ENCODE results near the gene VAV1. TPM values are rescaled to one million over a fixed set of nuclear protein-coding genes. Genes with fewer than 3 reads are reported as not detected.
A peak's percentile ranks its signal among the peaks of the same experiment; 100 is the strongest.

Gene VAV1
- total and polyA plus RNA-seq, 4 experiments from 2014 or later = 16.0 to 87.6 (median 53.2) TPM

DNA sequence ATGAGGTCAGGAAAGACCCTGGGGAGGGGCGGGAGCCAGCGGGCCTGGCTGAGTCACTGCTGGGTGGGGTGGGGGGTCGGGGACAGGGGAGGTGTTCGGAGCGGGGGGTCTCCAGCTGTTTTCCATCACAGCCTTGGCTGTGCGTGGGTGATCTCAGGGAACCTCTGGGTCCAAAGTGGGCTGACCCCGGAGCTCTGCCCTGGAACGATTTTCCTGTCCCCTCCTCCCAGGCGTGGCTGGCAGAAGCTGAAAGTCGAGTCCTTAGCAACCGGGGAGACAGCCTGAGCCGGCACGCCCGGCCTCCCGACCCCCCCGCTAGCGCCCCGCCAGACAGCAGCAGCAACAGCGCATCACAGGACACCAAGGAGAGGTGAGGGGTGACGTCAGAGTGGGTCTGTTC, 22.4 kb upstream of the VAV1 start:
- H3K27me3 Mint-ChIP-seq = no peaks in the 10 kb centered on the region
- ChIA-PET POLR2A (ENCODE audit: partially characterized antibody) (interaction anchor here (1.1 kb wide), 1 partner anchor 8 kb away, joined by 3 read pairs; no protein-coding TSS in a partner anchor), CTCF (ENCODE audit: partially characterized antibody) (interaction anchor here (0.8 kb wide), 1 partner anchor 28 kb away, joined by 3 read pairs; no protein-coding TSS in a partner anchor)
- peaks cover 29 to 56% of the 10 kb centered on the region in 2 donors for H3K36me3 Mint-ChIP-seq
- Histone ChIP-seq H3K4me1 (ENCODE audit: insufficient read depth, low read length) (no peaks in the 10 kb centered on the region), H3K36me3 (ENCODE audit: insufficient read depth, low read length) (peaks cover 38% of the 10 kb centered on the region), H3K4me3 (ENCODE audit: low read length in 2 of 2) (no peak overlapping the region), H3K9me3 (ENCODE audit: control insufficient read depth in 1 of 2, low read length in 2 of 2) (no peaks in the 10 kb centered on the region), H3K27ac (ENCODE audit: low read depth, low read length) (no peak overlapping the region), H3K27me3 (ENCODE audit: insufficient read depth, low read length) (no peaks in the 10 kb centered on the region)
- H3K4me1 Mint-ChIP-seq = peaks cover 3 to 11% (median 8%) of the 10 kb centered on the region in 4 donors
- intact Hi-C loops (cut with micrococcal nuclease) = loop anchor here (5.0 kb wide), 1 partner anchor 52 kb away; no protein-coding TSS in a partner anchor
- H3K9me3 Mint-ChIP-seq = no peaks in the 10 kb centered on the region
- no peak for DNase-seq
- H3K4me3 Mint-ChIP-seq = no peak overlapping the region
- H3K27ac Mint-ChIP-seq = no peak overlapping the region

DNA sequence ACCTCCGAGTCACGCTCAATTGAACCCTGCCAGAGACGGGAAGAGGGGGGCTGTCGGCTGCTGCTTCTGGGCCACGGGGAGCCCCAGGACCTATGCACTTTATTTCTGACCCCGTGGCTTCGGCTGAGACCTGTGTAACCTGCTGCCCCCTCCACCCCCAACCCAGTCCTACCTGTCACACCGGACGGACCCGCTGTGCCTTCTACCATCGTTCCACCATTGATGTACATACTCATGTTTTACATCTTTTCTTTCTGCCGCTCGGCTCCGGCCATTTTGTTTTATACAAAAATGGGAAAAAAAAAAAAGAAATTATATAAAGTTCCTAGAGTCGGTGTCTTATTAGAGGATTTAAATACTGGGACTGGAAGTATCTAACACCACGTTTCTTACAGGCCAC, 21.3 kb upstream of the VAV1 start:
- DNase-seq = no peak
- Mint-ChIP-seq H3K36me3 (peaks cover 30 to 53% of the 10 kb centered on the region in 2 donors), H3K4me1 (peaks cover 3 to 11% (median 8%) of the 10 kb centered on the region in 4 donors), H3K27me3 (no peaks in the 10 kb centered on the region), H3K4me3 (no peak overlapping the region), H3K9me3 (no peaks in the 10 kb centered on the region), H3K27ac (peak overlapping the region in 1 of 7 donors; percentile 60)
- no peaks in the 10 kb centered on the region for H3K27me3 ChIP-seq (ENCODE audit: insufficient read depth, low read length)
- CTCF ChIA-PET (ENCODE audit: partially characterized antibody) = interaction anchor here (0.8 kb wide), 1 partner anchor 112 kb away, joined by 6 read pairs; no protein-coding TSS in a partner anchor
- H3K4me1 ChIP-seq (ENCODE audit: insufficient read depth, low read length) = no peaks in the 10 kb centered on the region
- peaks cover 37% of the 10 kb centered on the region for H3K36me3 ChIP-seq (ENCODE audit: insufficient read depth, low read length)
- POLR2A ChIA-PET (ENCODE audit: partially characterized antibody) = no interaction called here
- no peaks in the 10 kb centered on the region for H3K9me3 ChIP-seq (ENCODE audit: control insufficient read depth in 1 of 2, low read length in 2 of 2)
- intact Hi-C loops (cut with micrococcal nuclease) = loop anchor here (5.0 kb wide), 1 partner anchor 51 kb away; no protein-coding TSS in a partner anchor
- H3K4me3 ChIP-seq (ENCODE audit: low read length in 2 of 2) = no peak overlapping the region
- no peak overlapping the region for H3K27ac ChIP-seq (ENCODE audit: low read depth, low read length)

DNA sequence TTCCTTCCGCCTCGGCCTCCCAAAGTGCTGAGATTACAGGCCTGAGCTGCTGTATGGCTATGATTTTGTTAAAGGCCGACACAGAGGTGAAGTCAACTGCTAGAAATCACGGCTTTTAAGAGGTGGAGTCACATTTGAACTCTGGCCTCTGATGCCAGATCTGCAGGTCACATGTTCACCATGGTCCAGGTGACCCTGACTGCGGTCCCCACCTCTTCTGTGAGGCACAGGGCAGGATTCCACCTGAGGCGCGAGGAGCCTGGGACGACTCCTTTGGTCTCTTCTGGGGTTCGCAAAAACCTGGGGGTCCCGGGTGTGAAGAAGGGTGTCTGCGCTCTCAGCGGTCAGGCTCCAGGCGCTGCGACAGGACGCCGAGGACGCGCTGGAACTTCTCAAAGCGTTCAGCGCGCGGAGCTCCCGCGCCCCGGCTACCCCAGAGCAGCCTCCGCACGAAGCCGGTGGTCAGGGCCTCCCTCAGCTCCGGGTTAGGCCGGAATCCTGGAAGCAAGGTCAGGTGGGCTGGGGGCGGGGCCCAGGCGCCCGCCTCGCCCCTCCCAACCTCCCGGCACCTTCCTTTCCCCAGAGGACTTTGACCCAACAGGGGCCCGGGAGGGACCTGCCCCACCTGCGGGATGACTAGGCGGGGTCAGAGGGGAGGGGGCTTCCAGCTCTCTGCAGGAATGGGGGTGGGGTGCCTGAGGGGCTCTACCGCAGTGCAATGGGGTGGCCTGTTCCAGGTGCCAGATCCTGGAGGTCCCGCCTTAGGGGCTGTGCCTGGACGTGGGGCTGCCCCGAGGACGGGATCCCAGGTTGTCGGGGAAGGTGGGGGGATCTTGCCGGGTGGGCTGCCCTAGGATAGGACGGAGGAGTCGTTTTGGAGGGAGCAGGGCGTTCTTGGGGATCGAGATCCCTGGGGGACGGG, 20.0 kb upstream of the VAV1 start:
- peak overlapping the region in 1 of 8 donors; percentile 8 for H3K4me3 Mint-ChIP-seq
- no peaks in the 10 kb centered on the region for H3K9me3 ChIP-seq (ENCODE audit: control insufficient read depth in 1 of 2, low read length in 2 of 2)
- no peaks in the 10 kb centered on the region for H3K9me3 Mint-ChIP-seq
- H3K36me3 Mint-ChIP-seq = peaks cover 30 to 45% of the 10 kb centered on the region in 2 donors
- no peaks in the 10 kb centered on the region for H3K27me3 Mint-ChIP-seq
- intact Hi-C loops (cut with micrococcal nuclease) = loop anchor here (1.0 to 5.0 kb wide), 4 partner anchors 15 to 236 kb away; partner anchors contain the start of genes GPR108 and SH2D3A
- peaks cover 29% of the 10 kb centered on the region for H3K36me3 ChIP-seq (ENCODE audit: insufficient read depth, low read length)
- H3K27ac Mint-ChIP-seq = peak overlapping the region in 4 of 7 donors; percentile 24 to 93 (median 68)
- no peak overlapping the region for H3K4me3 ChIP-seq (ENCODE audit: low read length in 2 of 2)
- H3K27ac ChIP-seq (ENCODE audit: low read depth, low read length) = peak overlapping the region; percentile 38
- CTCF ChIA-PET (ENCODE audit: partially characterized antibody) = interaction anchor here (0.6 to 1.7 kb wide), 6 partner anchors 51 to 159 kb away, joined by 3 to 6 read pairs (median 4); no protein-coding TSS in a partner anchor
- no peaks in the 10 kb centered on the region for H3K27me3 ChIP-seq (ENCODE audit: insufficient read depth, low read length)
- H3K4me1 ChIP-seq (ENCODE audit: insufficient read depth, low read length) = no peaks in the 10 kb centered on the region
- DNase-seq = no peak
- POLR2A ChIA-PET (ENCODE audit: partially characterized antibody) = interaction anchor here (0.7 to 1.5 kb wide), 5 partner anchors 14 to 151 kb away, joined by 3 to 5 read pairs (median 5); partner anchors contain the start of gene VAV1
- H3K4me1 Mint-ChIP-seq = peaks cover 3 to 11% (median 8%) of the 10 kb centered on the region in 4 donors

DNA sequence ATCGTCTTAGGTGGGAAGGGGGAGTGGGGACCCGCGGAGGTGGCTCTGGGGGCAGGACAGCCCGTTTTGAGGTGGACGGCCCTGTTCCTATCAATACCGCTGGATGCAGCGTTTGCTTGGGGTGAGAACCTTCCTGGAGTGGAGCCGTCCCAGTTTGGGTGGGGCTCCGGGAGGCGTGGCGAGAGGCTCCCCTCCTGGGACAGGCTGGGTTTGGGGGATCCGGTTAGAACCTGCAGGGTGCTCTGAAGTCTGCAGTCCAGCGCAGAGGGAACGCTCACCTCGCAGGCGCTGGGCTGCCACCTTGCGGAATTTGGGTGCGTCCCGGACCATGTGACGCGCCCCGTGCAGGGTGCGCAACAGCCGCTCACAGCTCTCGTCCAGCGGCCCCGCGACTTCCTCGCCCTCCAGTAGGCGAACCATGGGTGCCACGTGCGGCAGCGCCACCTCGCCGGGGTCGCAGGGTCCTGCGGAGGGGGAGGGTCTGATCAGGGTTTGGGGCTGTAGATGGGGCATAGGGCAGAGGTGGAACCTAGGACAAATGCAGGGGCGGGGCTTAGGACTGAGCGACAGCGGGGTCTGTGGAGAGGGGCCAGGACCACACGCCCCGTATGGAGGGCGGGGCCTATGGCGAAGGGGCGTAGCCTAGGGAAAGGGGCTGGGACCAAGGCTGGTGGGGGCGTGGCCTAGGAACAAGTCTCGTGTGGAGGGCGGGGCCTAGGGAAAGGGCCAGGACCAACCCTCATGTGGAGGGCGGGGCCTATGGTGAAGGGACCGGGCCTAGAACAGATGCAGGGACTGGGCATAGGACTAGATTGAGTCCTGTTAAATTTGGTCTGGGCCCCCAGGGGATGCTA, 19.1 kb upstream of the VAV1 start:
- Mint-ChIP-seq H3K27ac (peak overlapping the region; percentile 77 to 93 (median 86)), H3K9me3 (no peaks in the 10 kb centered on the region), H3K27me3 (no peaks in the 10 kb centered on the region), H3K4me3 (peak overlapping the region; percentile 57 to 78 (median 70)), H3K4me1 (peaks cover 5 to 12% (median 8%) of the 10 kb centered on the region in 4 donors), H3K36me3 (peaks cover 23 to 40% of the 10 kb centered on the region in 2 donors)
- Histone ChIP-seq H3K9me3 (ENCODE audit: control insufficient read depth in 1 of 2, low read length in 2 of 2) (no peaks in the 10 kb centered on the region), H3K4me1 (ENCODE audit: insufficient read depth, low read length) (no peaks in the 10 kb centered on the region), H3K4me3 (ENCODE audit: low read length in 2 of 2) (peak overlapping the region in 1 of 2 donors; percentile 49), H3K27ac (ENCODE audit: low read depth, low read length) (peak overlapping the region; percentile 38), H3K36me3 (ENCODE audit: insufficient read depth, low read length) (peaks cover 24% of the 10 kb centered on the region), H3K27me3 (ENCODE audit: insufficient read depth, low read length) (no peaks in the 10 kb centered on the region)
- peak; percentile 71 to 77 (median 72) for DNase-seq
- POLR2A ChIA-PET (ENCODE audit: partially characterized antibody) = interaction anchor here (1.3 to 1.8 kb wide), 5 partner anchors 15 to 151 kb away, joined by 3 to 8 read pairs (median 5); partner anchors contain the start of gene VAV1
- intact Hi-C loops (cut with micrococcal nuclease) = loop anchor here (1.0 to 5.0 kb wide), 4 partner anchors 14 to 237 kb away; partner anchors contain the start of genes GPR108 and SH2D3A
- CTCF ChIA-PET (ENCODE audit: partially characterized antibody) = interaction anchor here (0.6 to 1.7 kb wide), 7 partner anchors 48 to 160 kb away, joined by 3 to 6 read pairs (median 4); no protein-coding TSS in a partner anchor

DNA sequence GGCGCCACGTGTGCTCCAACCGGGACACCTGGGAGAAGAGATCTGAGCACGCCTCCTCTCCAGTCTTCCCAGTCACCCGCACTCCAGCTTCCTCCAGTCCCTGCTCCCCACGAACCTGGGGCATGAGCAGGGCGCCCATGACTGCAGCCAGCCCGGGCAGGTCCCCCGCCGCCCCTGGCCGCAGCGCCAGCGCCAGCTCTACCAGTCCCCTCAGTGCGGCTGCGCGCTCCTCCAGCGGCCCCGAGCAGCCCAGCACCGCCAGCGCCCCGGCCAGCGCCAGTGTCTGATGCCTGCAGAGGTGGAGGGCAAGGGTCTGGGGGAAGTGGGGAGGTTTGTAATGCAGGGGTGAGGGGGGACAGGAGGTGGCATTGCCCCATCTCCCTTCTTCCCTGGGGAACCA, 18.4 kb upstream of the VAV1 start:
- Mint-ChIP-seq H3K9me3 (no peaks in the 10 kb centered on the region), H3K27me3 (no peaks in the 10 kb centered on the region), H3K36me3 (peaks cover 23 to 42% of the 10 kb centered on the region in 2 donors), H3K4me3 (no peak overlapping the region), H3K4me1 (peaks cover 7 to 15% (median 11%) of the 10 kb centered on the region in 4 donors), H3K27ac (peak overlapping the region in 1 of 7 donors; percentile 91)
- Histone ChIP-seq H3K4me3 (ENCODE audit: low read length in 2 of 2) (no peak overlapping the region), H3K27me3 (ENCODE audit: insufficient read depth, low read length) (no peaks in the 10 kb centered on the region), H3K27ac (ENCODE audit: low read depth, low read length) (no peak overlapping the region), H3K36me3 (ENCODE audit: insufficient read depth, low read length) (peaks cover 28% of the 10 kb centered on the region), H3K4me1 (ENCODE audit: insufficient read depth, low read length) (no peaks in the 10 kb centered on the region), H3K9me3 (ENCODE audit: control insufficient read depth in 1 of 2, low read length in 2 of 2) (no peaks in the 10 kb centered on the region)
- intact Hi-C loops (cut with micrococcal nuclease) = loop anchor here (5.0 kb wide), 1 partner anchor 48 kb away; no protein-coding TSS in a partner anchor
- CTCF ChIA-PET (ENCODE audit: partially characterized antibody) = interaction anchor here (0.6 to 1.7 kb wide), 5 partner anchors 47 to 122 kb away, joined by 4 to 6 read pairs (median 4); no protein-coding TSS in a partner anchor
- POLR2A ChIA-PET (ENCODE audit: partially characterized antibody) = interaction anchor here (1.2 to 1.8 kb wide), 6 partner anchors 16 to 152 kb away, joined by 3 to 8 read pairs (median 4); partner anchors contain the start of gene VAV1
- peak in 1 of 5 donors; percentile 5 for DNase-seq

DNA sequence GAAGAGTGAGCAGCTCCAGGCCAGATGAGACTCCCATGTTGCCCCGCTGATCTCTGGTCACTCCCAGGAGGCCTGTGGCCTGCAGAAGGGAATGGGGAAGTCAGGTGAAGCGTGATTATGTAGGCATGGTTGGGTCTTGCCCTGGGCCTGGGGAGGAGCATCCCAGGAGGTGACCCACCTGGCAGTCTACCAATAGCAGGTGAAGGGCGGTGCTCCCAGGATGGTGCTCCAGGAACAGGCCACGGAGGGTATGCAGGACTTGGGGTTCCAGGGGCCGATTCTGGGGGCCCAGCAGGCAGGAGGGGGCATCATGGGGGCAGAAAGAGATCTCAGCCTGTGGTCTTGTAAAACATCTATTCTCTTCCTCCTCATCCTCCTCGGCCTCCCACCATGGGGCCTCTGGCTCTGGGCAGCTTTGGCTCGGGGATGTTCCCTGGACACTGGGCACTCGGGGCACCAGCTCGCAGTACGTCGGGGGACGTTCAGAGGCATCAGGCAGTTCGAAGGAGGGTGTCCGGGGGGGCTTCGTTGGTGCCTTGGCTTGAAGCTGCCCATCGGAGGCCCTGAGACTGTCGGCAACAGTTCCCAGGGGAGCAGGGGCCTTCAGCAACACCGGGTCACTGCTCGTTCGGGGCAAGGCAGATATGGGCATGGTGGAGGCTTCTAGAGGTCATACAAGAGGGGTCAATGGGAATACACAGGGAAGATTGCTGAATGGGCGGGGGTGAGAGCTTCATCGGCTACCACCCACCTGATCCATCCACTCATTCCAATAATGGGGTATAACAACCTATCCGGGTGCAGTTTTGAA, 17.6 kb upstream of the VAV1 start:
- Mint-ChIP-seq H3K36me3 (peaks cover 21 to 41% of the 10 kb centered on the region in 2 donors), H3K4me3 (no peak overlapping the region), H3K27me3 (no peaks in the 10 kb centered on the region), H3K27ac (peak overlapping the region in 4 of 7 donors; percentile 15 to 72 (median 59)), H3K4me1 (peaks cover 7 to 15% (median 11%) of the 10 kb centered on the region in 4 donors), H3K9me3 (no peaks in the 10 kb centered on the region)
- Histone ChIP-seq H3K4me1 (ENCODE audit: insufficient read depth, low read length) (no peaks in the 10 kb centered on the region), H3K36me3 (ENCODE audit: insufficient read depth, low read length) (peaks cover 34% of the 10 kb centered on the region), H3K4me3 (ENCODE audit: low read length in 2 of 2) (no peak overlapping the region), H3K9me3 (ENCODE audit: control insufficient read depth in 1 of 2, low read length in 2 of 2) (no peaks in the 10 kb centered on the region), H3K27me3 (ENCODE audit: insufficient read depth, low read length) (no peaks in the 10 kb centered on the region), H3K27ac (ENCODE audit: low read depth, low read length) (no peak overlapping the region)
- intact Hi-C loops (cut with micrococcal nuclease) = loop anchor here (5.0 kb wide), 1 partner anchor 47 kb away; no protein-coding TSS in a partner anchor
- ChIA-PET CTCF (ENCODE audit: partially characterized antibody) (interaction anchor here (1.1 to 1.6 kb wide), 3 partner anchors 46 to 123 kb away, joined by 4 read pairs; no protein-coding TSS in a partner anchor), POLR2A (ENCODE audit: partially characterized antibody) (interaction anchor here (1.2 to 1.8 kb wide), 3 partner anchors 11 to 48 kb away, joined by 3 to 8 read pairs (median 5); no protein-coding TSS in a partner anchor)
- DNase-seq = no peak
